NCI-H460 (cell line): ENCODE data around the gene TTLL9. TPM values are rescaled to one million over a fixed set of nuclear protein-coding genes. Genes with fewer than 3 reads are reported as not detected.

Experiments used
- DNase-seq: peaks from one replicate; pipeline ENCODE4 v3.0.0-alpha.2; 2016; ENCODE audit warnings: low read depth; ENCODE audit errors: extremely low read depth
- small RNA-seq, 2 experiments: library from RNA; depleted of rRNA; stranded (forward); fragments of <200 nt; gene quantifications; one replicate each; pipeline ENCODE3, GENCODE V24; 2014
- total RNA-seq: library from RNA; depleted of rRNA; stranded (reverse); fragments of >200 nt; shearing (Covaris generic); gene quantifications from 2 replicates; pipeline ENCODE4 v1.2.3, GENCODE V29; 2014; rRNA removed

The TTLL9 gene
- total RNA-seq, 1 experiment from 2014 or later, result not detected

- no peak for DNase-seq
These were observed 102.1 kb downstream of the TTLL9 start for GRCh38 chr20:31972471-31973021.

- no peak for DNase-seq
These were observed 103.9 kb downstream of the TTLL9 start for GRCh38 chr20:31974296-31974695.

DNA sequence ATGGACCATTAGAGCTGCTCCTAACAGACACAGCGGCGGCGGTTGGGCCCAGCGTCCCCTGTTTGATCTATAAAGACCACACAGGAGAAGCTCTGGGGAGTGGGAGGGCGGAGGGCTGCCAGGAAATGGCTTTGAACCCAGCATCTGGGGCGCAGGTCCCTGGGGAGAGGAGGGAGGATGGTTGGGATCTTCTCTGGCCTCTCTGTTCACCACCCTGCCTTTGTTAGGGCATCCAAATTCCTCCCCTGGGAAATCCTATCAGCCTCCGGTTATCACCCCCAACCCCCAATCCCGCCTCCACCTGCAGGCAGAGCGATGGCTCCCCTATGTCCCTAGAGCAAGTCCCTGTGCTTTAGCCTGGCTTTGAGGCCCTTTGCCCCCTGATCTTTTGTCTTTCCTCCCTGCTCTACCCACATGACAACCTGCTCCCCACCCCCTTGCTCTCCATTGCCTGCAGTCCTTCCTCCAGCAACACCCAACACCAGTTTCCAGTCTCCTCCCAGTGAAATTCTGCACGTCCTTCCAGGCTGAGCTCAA lies 104.6 kb downstream of the TTLL9 start:
- DNase-seq, result no peak

DNA sequence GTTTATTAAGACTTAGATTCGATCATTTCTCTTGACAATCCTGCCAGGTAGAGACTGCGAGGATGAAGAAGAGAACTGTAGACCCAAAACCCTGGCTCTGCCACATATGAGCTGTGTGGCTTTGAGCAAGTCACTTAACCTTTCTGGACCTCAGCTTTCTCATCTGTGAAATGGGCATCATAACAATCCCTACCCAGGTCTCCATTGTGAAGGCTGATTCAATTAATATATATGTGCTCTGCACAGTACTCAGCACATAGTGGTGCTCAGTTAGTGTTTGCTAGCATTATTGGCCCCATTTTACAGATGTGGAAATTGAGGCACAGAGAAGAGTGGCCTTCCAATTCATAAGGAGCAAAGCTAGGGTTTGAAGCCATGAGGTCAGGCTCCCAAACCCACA lies 105.4 kb downstream of the TTLL9 start:
- no peak for DNase-seq

DNA sequence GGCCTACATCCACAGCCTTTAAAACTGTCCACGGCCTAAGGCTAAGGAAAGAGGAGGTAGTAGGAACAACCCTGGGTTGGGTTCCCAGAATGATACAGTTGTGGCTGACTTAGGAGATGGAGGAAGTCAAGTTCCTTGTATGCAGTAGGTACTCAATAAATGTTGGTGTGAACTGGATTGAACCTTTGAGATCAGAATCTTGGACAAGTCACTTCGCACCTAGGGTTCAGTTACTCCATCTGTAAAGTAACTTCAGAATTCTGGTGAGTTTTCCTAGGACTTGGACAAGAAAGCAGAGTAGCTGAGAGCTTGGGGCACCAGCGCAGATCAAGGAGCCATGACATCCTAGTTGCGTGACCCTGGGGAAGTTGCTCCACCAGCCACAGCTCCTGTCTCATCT lies 106.6 kb downstream of the TTLL9 start:
- DNase-seq, result no peak

GRCh38 chr20:31979713-31980426 lies 109.4 kb downstream of the TTLL9 start:
- no peak for DNase-seq

- DNase-seq, result no peak
These were observed 111.3 kb downstream of the TTLL9 start for GRCh38 chr20:31981784-31982183.

GRCh38 chr20:31984981-31985471 lies 114.6 kb downstream of the TTLL9 start:
- DNase-seq, result no peak

- DNase-seq, result no peak
These were observed 117.3 kb downstream of the TTLL9 start for GRCh38 chr20:31987744-31988143.

- DNase-seq, result no peak
These were observed 118.1 kb downstream of the TTLL9 start for GRCh38 chr20:31988430-31989015.

DNA sequence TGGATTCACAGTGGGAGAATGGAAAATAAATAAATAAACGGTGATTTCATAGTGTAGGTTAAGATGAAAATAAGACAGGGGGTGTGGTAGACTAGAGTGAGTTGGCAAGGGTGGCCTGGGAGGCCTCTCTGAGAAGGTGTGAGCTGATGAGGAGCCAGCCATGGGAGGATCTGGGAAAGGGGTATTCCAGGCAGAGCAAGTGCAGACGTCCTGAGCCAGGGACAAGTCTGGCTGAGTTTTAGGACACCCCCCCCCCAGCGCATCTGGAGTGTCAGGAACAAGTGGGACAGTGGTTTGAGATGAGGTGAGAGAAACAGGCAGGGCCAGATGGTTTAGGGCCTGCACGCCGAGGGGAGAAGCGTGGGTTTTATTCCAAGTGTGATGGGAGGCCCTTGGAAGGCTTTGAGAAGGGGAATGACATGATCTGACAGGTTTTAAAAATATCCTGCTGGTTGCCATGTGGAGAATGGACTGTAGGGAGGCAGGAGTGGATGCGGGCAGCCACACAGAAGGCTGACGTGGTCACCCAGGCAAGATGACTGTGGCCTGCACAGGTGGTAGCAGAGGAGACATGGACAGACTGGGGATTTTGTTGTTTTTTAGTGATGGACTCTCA lies 118.7 kb downstream of the TTLL9 start:
- DNase-seq, result no peak

- no peak for DNase-seq
These were observed 120.4 kb downstream of the TTLL9 start for GRCh38 chr20:31990641-31991338.

- no peak for DNase-seq
These were observed 120.9 kb downstream of the TTLL9 start for GRCh38 chr20:31991339-31991705.

DNA sequence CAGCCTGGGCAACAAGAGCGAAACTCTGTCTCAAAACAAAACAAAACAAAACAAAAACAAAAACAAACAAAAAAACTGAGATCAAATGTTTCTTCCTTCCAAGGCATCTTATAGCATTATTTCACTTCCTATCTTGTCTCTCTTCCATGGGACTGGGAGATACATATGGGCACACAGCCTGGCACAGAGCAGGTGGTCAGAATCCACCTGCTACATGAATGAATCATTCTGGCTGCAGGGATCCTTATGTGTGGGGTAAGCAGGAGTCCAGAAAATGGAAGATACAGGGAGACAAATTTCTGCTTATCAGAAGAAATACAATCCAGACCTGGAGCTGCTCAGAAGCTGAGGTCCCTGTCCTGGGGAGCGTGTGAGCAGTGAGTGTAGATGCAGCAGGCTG lies 121.7 kb downstream of the TTLL9 start:
- no peak for DNase-seq

Small RNA genes within 50 kb of the gene (small RNA-seq; reads per million reads assigned to genes)
- 0 to 0.06 reads per million in 2 experiments for gene RNU1-94P

Other genes with a start within 250 kb of the TTLL9 start
- not detected in 2 replicates for gene COX4I2, start 232.7 kb upstream of the TTLL9 start, total RNA-seq
- 90.6 and 96.1 TPM in 2 replicates for gene BCL2L1, start 147.8 kb upstream of the TTLL9 start, total RNA-seq
- 105 and 106 TPM in 2 replicates for gene TPX2, start 131.3 kb upstream of the TTLL9 start, total RNA-seq
- gene MYLK2, start 51.3 kb upstream of the TTLL9 start, total RNA-seq, result 0.10 TPM in 1 of 2 replicates, not detected in the other
- not detected in 2 replicates for gene FOXS1, start 25.0 kb upstream of the TTLL9 start, total RNA-seq
- gene DUSP15, start 107 bp upstream of the TTLL9 start, total RNA-seq, result not detected in 2 replicates
- 8.0 and 10.1 TPM in 2 replicates for gene PDRG1, start 81.4 kb downstream of the TTLL9 start, total RNA-seq
- gene XKR7, start 97.5 kb downstream of the TTLL9 start, total RNA-seq, result not detected in 2 replicates
- gene CCM2L, start 139.8 kb downstream of the TTLL9 start, total RNA-seq, result not detected in 2 replicates
- not detected in 2 replicates for gene HCK, start 181.6 kb downstream of the TTLL9 start, total RNA-seq
- gene TM9SF4, start 239.1 kb downstream of the TTLL9 start, total RNA-seq, result 42.9 and 44.1 TPM in 2 replicates